SH-SY5Y (cell line): Measurements from ENCODE around the gene CENPE.

Experiments used
- GATA2 ChIP-seq: IDR thresholded peaks from 2 replicates; pipeline ENCODE4 v1.6.1; 2011; ENCODE audit warnings: mild to moderate bottlenecking, low read depth, low read length
- GATA3 ChIP-seq: IDR thresholded peaks from 2 replicates; pipeline ENCODE4 v1.6.1; 2011; ENCODE audit warnings: low read depth, mild to moderate bottlenecking, low read length, moderate library complexity

The CENPE gene, protein sequence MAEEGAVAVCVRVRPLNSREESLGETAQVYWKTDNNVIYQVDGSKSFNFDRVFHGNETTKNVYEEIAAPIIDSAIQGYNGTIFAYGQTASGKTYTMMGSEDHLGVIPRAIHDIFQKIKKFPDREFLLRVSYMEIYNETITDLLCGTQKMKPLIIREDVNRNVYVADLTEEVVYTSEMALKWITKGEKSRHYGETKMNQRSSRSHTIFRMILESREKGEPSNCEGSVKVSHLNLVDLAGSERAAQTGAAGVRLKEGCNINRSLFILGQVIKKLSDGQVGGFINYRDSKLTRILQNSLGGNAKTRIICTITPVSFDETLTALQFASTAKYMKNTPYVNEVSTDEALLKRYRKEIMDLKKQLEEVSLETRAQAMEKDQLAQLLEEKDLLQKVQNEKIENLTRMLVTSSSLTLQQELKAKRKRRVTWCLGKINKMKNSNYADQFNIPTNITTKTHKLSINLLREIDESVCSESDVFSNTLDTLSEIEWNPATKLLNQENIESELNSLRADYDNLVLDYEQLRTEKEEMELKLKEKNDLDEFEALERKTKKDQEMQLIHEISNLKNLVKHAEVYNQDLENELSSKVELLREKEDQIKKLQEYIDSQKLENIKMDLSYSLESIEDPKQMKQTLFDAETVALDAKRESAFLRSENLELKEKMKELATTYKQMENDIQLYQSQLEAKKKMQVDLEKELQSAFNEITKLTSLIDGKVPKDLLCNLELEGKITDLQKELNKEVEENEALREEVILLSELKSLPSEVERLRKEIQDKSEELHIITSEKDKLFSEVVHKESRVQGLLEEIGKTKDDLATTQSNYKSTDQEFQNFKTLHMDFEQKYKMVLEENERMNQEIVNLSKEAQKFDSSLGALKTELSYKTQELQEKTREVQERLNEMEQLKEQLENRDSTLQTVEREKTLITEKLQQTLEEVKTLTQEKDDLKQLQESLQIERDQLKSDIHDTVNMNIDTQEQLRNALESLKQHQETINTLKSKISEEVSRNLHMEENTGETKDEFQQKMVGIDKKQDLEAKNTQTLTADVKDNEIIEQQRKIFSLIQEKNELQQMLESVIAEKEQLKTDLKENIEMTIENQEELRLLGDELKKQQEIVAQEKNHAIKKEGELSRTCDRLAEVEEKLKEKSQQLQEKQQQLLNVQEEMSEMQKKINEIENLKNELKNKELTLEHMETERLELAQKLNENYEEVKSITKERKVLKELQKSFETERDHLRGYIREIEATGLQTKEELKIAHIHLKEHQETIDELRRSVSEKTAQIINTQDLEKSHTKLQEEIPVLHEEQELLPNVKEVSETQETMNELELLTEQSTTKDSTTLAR (N-terminal part only)

DNA sequence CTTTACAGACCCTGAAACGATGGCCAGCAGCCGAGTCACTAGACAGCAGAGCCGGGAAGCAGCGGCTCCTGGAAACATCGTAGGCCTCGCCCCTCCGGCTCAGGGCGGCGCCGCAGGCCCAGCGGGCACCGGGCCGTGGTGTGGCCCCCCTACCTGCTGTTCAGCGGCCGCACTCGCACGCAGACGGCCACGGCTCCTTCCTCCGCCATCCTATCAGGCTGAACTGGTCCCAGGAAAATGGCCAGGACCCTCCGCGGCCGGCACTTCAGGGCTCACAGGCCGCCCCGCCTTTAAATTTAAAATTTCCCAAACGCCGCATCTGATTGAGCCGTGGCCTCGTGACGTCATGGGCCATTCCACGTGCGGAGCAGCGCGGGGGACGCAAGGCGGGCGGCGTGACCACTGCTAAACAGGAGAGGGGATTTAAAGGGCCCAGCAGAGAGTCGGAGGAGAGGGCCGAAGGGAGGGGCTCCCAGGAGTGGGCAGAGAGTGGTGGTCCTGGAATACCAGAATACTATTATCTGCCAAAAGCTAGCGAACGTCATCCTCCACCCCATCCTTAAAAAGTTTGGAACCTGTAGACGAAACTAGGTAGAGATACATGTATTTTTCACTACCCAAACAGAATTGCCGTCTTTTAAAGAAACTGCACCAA lies at the start of gene CENPE:
TSS of gene CENPE (minus strand) at position 233 of the 655 bp plus-strand sequence. CDS start at position 209, 24 bp downstream.
- no peak for TF ChIP-seq GATA3
- TF ChIP-seq GATA2, result no peak

DNA sequence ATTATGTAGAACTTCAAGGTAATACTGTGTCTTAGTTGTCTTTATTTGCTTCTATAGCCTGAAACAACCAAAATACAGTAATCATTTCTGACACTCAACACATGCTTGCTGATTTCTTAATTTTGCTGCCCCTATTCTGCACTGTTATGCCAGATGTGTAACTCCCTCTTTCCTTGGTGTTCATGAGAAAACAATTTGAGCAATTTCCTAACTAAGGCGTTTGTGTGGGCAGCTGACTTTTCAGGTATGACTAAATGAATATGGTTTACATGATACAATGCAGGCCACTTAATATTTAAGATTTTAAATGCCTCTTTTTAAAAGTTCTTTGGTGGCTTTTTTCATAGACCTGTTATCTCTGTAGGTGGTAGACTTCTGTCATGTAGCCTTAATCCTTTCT lies 46.1 kb upstream of the CENPE start:
- no peak for TF ChIP-seq GATA3

DNA sequence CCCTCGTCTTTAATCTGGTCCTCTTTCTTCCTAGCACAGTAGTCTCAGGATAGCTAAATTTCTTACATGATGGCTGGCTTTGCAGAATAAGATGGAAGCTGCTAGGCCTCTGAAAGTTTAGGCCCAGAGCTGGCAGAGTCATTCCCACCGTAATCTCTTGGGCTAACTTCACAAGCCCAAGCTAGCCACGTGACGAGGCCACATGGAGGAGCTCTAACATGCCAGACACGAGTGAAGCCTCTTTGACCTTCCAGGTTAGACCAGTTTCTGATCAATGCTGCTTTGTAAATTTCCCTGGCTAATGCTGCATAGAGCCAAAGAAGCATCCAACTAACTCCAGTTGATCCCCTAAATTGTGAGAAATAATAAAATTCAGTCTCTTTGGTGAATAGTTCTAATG lies 9.5 kb upstream of the CENPE start:
- no peak for TF ChIP-seq GATA2
- TF ChIP-seq GATA3, result no peak

DNA sequence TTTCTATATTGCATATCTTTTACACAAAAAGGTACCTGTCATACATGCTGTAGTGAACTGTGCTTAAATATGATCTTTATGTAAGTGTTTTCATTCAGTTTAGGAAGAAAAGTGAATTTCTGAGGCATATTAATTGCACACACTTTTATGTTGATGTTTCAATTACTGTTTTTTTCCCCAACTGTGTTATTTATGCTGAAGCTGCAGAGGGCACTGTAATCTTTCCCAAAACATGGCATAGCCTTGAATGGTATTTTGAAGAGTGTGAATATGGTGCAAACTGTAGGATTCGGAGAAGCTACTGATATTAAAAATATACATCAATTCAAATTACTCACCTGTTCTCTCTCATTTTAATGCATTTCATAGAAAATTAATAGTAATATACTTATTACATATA lies 6.0 kb upstream of the CENPE start:
- TF ChIP-seq GATA3 (no peak), GATA2 (no peak)

DNA sequence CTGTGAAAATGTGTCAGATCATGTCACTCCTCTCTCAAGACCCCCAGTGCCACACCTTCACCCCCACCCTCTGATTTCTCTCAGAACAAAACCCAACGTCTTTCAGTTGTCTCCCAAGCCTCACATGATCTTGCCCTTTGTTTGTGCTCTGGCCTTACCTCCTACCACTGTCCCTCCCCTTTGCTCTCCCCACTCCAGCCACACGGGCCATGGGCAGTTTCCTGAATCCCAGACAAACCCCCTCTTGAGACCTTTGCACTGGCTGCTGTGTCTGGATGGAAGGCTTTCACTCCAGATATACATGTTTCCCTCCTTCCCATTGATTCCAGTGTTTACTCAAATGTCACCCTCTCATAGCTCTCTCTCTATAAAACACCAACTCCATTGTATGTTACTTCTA lies 3.6 kb upstream of the CENPE start:
- no peak for TF ChIP-seq GATA2
- TF ChIP-seq GATA3, result no peak

DNA sequence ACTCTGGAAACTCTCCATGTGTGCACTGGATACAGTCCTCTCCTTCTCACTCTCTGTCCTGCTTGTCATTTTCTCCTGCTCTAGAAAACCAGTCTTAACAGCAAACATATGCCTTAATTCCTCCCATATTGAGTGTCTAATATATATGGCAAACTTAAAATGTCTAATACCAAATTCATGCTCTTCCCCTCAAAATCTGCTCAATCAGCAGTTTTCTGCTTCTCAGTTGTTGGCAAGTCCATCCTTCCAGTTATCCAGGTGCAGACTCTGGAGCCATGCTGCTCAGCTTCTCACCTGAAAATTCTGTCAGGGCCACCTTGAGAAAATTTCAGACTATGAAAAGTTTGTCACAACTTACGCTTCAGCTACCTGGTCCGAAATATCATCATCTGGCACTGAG lies 3.1 kb upstream of the CENPE start:
- no peak for TF ChIP-seq GATA2

DNA sequence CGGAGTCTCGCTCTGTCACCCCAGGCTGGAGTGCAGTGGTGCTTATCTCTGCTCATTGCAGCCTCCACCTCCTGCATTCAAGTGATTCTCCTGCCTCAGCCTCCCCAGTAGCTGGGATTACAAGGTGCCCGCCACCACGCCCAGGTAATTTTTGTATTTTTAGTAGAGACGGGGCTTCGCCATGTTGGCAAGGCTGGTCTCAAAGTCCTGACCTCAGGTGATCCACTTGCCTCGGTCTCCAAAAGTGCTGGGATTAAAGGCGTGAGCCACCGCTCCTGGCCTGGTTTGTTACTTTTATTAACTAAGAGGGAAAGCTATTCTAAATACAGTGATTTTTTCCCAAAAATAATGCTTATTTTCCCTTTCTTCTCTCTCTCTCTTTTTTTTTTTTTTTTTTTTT lies 866 bp upstream of the CENPE start:
- TF ChIP-seq GATA2 (no peak), GATA3 (no peak)

DNA sequence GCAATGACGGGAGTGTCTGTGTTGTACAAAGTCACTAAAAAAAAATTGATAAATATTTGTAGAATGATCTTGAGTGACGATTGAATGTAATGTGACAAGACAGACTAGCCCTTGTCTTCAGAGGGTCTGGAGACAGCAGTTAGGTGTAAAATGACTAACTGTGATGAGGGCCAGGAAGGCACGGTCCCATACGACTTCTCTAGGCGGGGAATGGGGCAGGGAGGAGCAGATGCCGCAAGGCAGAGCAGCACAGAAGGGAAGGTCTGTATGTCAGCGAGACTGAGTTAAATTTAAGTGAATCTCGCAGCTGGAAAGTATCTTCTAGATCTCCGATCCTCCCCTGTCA lies 405 bp downstream of the CENPE start:
- no peak for TF ChIP-seq GATA2
- no peak for TF ChIP-seq GATA3

DNA sequence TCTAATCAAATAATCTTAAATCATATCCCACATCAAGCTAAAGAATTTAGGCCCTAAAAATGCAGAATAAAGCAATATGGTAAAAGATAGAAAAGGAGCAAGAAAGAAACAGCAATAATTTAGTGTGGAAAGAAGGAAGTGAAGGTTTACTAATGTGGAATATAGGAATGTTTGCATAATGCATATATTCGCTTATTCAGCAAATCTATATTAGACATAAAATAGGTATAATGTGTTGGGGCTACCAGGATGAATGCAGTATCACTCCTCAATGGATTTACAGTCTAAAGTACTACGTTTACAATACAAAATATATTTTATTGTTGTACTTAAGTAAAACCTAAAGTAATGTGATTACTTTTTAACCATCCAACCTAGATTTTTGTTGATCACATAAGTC lies 4.7 kb downstream of the CENPE start:
- no peak for TF ChIP-seq GATA3
- no peak for TF ChIP-seq GATA2

DNA sequence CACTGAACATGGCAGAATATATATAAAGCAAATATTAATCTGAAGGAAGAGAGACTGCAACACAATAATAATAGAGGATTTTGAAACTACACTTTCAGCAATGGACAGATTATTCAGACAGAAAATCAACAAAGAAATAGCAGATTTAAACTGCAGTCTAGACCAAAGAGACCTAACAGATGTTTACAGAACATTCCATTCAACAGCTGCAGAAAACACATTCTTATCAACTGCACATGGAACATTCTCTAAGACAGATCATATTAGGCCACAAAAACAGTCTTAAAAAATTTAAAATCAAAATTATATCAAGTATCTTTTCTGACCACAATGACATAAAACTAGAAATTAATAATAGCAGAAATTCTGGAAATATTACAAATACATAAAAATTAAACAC lies 27.1 kb downstream of the CENPE start:
- TF ChIP-seq GATA2, result no peak
- TF ChIP-seq GATA3, result no peak

DNA sequence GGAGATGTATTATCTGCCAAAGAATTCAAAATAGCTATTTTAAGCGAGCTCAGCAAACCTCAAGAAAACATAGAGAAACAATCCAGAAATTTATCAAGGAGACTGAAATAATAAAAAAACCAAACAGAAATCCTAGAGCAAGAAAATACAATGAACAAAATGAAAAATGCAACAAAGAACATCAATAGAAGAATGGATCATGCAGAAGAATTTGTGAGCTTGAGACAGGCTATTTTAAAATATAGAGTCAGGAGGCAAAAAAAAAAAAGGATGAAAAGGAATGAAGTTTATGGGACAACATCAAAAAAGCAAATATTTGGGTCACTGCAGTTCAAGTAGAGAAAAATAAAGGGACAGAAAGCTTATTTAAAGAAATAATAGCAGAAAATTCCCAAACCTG lies 29.1 kb downstream of the CENPE start:
- TF ChIP-seq GATA2 (no peak), GATA3 (no peak)

DNA sequence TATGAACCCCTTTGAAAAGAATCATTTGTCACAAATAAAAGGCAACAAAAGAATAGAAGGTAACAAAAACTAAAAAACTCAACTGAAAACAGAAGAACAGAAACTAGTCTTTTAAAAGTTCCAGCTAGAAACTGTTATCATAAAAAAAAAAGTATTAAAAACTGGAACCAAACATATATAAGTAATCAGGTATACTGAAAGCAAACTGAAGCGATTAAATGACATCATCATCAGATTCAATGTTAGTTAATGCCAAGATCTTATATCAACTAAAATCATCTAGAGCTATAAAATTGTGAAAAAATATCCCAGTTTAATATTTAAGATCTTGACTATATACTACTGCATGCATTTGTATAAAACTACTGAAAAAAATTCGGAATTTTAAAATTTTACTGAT lies 36.0 kb downstream of the CENPE start:
- no peak for TF ChIP-seq GATA2
- no peak for TF ChIP-seq GATA3

DNA sequence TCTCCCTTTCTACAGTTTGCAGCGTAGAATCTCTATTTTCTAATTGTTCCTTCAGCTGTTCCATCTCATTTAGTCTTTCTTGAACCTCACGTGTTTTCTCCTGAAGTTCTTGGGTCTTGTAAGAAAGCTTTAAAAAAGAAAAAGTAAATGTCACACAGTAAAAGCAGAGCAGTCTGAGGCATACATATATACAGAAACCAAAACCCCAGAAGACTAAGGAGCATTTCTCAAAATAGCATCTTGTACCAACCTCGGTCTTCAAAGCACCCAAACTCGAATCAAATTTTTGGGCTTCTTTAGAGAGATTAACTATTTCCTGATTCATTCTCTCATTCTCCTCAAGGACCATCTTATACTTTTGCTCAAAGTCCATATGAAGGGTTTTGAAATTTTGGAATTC lies 39.4 kb downstream of the CENPE start:
- no peak for TF ChIP-seq GATA2
- TF ChIP-seq GATA3, result no peak

DNA sequence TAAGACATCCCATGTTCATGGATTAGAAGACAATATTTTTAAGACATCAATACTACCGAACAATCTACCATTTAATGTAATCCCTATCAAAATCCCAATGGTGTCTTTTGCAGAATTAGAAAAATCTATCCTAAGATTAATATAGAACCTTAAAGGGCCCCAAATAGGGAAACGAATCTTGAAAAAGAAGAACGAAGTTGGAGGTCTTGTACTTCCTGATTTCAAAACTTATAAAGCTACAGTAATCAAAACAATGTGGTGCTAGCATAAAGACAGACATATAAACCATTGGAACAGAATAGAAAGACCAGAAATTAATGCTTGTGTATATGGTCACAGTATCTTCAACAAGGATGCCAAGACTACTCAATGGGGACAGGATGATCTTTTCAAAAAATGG lies 42.0 kb downstream of the CENPE start:
- no peak for TF ChIP-seq GATA3
